ENCODE results near the gene GOLGA6L7.
"Not testable (repeated sequence)": the region's sequence is repeated elsewhere in the genome, so short reads cannot be mapped to it uniquely, and the experiment has no call there.

The GOLGA6L7 gene

DNA sequence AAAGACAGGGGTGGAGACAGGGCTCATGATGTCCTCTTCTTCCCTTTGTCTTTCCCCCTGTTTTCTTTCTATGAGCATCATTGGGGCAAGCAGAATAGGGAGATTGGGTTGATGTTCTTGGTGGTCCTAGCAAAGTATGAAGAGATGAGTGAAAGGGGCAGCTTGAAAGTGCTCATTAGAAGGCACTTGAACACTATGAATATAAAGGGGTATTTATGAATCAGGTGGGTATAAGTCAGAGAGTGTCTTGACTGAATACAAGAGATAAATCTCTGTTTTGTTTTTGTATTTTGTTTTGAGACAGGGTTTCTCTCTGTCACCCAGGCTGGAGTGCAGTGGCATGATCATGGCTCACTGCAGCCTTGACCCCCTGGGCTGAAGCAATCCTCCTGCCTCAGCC is 34.4 kb downstream of the GOLGA6L7 start:
- H3K56ac ChIP-seq (ENCODE audit: low read length); H3K4ac ChIP-seq (ENCODE audit: low read depth, low read length): not testable (repeated sequence)

DNA sequence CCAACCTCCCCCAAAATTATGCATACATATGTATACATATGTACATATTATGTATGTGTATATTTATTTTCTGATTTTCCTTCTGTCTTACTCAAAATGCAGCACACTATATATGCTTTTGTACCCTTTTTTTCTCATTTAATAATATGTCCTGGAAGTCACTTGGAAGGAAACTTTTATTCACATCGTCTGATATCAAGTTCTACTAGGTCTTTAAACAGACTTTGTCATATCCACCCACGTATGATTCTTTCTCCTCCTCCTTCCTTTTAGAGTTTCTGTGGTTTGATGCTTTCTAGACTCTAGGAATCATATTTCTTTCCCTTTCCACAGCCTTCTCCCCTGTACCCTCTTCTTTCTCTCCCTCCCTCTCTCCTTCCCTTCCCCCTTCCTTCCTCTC is 35.1 kb downstream of the GOLGA6L7 start:
- not testable (repeated sequence) for DNase-seq; H2AK5ac ChIP-seq (ENCODE audit: low read length); H2BK15ac ChIP-seq (replicated peaks; ENCODE audit: low read depth); H3K36me3 ChIP-seq (ENCODE audit: control insufficient read depth, insufficient read depth, low read length); H3K4ac ChIP-seq (ENCODE audit: low read depth, low read length); H3K4me1 ChIP-seq (ENCODE audit: control insufficient read depth, low read depth, low read length); H3K79me2 ChIP-seq (ENCODE audit: control insufficient read depth, insufficient read depth, low read length); H3K27ac ChIP-seq (ENCODE audit: low read depth, low read length); H3K9ac ChIP-seq (ENCODE audit: low read length); H3K4me3 ChIP-seq (ENCODE audit: low read length); H3K23ac ChIP-seq (ENCODE audit: low read length); H4K8ac ChIP-seq (ENCODE audit: low read depth, low read length); H2BK5ac ChIP-seq (ENCODE audit: low read length); H3K79me1 ChIP-seq (ENCODE audit: low read length); H3K4me2 ChIP-seq (ENCODE audit: low read length); H3K56ac ChIP-seq (ENCODE audit: low read length); H4K5ac ChIP-seq (ENCODE audit: low read length); H3K27me3 ChIP-seq (ENCODE audit: insufficient read depth, low read length, poor library complexity); H3K18ac ChIP-seq (ENCODE audit: low read length); H2BK120ac ChIP-seq (ENCODE audit: low read depth, low read length)
- WGBS (ENCODE audit: extremely low coverage, insufficient coverage, low lambda C conversion rate), result no CpG with 5 or more reads among the region's 2 CpGs

More for the DNA sequence above, 34.4 kb downstream of the GOLGA6L7 start:
- H3K27me3 ChIP-seq (ENCODE audit: insufficient read depth, low read length, poor library complexity); DNase-seq; H3K18ac ChIP-seq (ENCODE audit: low read length); H3K23ac ChIP-seq (ENCODE audit: low read length); H2BK5ac ChIP-seq (ENCODE audit: low read length); H3K4me1 ChIP-seq (ENCODE audit: control insufficient read depth, low read depth, low read length); H3K4me3 ChIP-seq (ENCODE audit: low read length); H3K9ac ChIP-seq (ENCODE audit: low read length); H3K79me1 ChIP-seq (ENCODE audit: low read length); H2BK15ac ChIP-seq (replicated peaks; ENCODE audit: low read depth); H2BK120ac ChIP-seq (ENCODE audit: low read depth, low read length); H2AK5ac ChIP-seq (ENCODE audit: low read length); H4K5ac ChIP-seq (ENCODE audit: low read length); H3K79me2 ChIP-seq (ENCODE audit: control insufficient read depth, insufficient read depth, low read length); H3K36me3 ChIP-seq (ENCODE audit: control insufficient read depth, insufficient read depth, low read length); H3K27ac ChIP-seq (ENCODE audit: low read depth, low read length); H4K8ac ChIP-seq (ENCODE audit: low read depth, low read length); H3K4me2 ChIP-seq (ENCODE audit: low read length): not testable (repeated sequence)

DNA sequence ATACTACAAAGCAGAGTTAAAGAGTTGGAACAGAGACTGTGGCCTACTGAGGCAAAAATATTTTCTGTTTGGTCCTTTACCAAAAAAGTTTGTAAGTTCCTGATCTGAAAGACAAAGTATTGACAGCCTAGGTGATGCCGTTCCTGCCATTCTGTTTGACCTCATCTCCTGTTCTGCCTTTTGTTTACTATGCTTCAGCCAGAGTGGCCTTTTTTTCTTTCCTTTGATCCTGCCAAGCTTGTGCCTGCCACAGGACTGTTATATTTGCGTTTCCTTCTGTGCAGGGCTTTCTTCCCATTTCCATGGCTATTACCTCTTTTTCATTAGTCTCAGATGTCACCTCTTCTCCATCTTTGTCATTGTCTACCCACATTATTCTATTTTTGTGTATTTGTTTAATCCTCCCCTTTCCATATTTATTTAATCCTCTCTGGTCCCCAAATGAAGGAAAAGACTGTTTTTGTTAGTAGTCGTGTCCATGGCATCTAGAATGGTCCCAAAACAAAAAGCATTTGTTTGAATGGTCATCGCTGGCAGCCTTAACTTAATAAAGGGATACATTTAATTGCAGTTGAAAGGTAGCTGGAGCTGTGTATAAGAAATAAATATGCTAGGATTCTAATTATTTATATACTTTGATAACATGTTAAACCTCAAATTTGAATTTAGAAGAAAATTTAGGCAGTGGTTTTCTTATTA is 36.4 kb downstream of the GOLGA6L7 start:
- not testable (repeated sequence) for H4K8ac ChIP-seq (ENCODE audit: low read depth, low read length); H3K79me2 ChIP-seq (ENCODE audit: control insufficient read depth, insufficient read depth, low read length); H3K4me2 ChIP-seq (ENCODE audit: low read length); H2AK5ac ChIP-seq (ENCODE audit: low read length); H3K23ac ChIP-seq (ENCODE audit: low read length); DNase-seq; H3K4me3 ChIP-seq (ENCODE audit: low read length); H3K4me1 ChIP-seq (ENCODE audit: control insufficient read depth, low read depth, low read length); H4K5ac ChIP-seq (ENCODE audit: low read length); H3K4ac ChIP-seq (ENCODE audit: low read depth, low read length); H3K27me3 ChIP-seq (ENCODE audit: insufficient read depth, low read length, poor library complexity); H2BK120ac ChIP-seq (ENCODE audit: low read depth, low read length); H3K18ac ChIP-seq (ENCODE audit: low read length); H3K56ac ChIP-seq (ENCODE audit: low read length); H2BK5ac ChIP-seq (ENCODE audit: low read length); H3K9ac ChIP-seq (ENCODE audit: low read length); H3K79me1 ChIP-seq (ENCODE audit: low read length); H3K36me3 ChIP-seq (ENCODE audit: control insufficient read depth, insufficient read depth, low read length); H3K27ac ChIP-seq (ENCODE audit: low read depth, low read length); H2BK15ac ChIP-seq (replicated peaks; ENCODE audit: low read depth)
- WGBS (ENCODE audit: extremely low coverage, insufficient coverage, low lambda C conversion rate), result no CpG with 5 or more reads among the region's 4 CpGs

DNA sequence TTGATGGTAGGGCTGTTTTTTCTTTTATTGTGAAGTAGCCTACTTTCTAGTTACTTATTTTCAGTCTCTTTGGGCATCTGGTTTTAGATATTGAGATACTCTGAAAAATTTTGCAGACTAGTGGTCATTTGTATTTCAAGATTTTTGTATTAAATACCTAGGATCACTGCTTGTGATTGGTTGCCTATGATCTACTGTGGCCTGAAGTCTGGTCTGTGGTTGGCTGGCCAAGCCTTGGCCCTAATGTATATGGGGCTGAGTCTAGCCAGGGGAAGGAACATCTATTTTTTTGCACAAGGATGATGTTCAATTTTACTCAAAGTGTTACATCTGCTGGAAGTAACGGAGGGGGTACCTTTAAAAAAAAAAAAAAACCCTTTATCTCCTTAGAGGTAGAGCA is 38.0 kb downstream of the GOLGA6L7 start:
- not testable (repeated sequence) for DNase-seq; H3K9ac ChIP-seq (ENCODE audit: low read length); H2BK15ac ChIP-seq (replicated peaks; ENCODE audit: low read depth); H4K8ac ChIP-seq (ENCODE audit: low read depth, low read length); H3K36me3 ChIP-seq (ENCODE audit: control insufficient read depth, insufficient read depth, low read length); H4K5ac ChIP-seq (ENCODE audit: low read length); H2BK120ac ChIP-seq (ENCODE audit: low read depth, low read length); H3K18ac ChIP-seq (ENCODE audit: low read length); H3K56ac ChIP-seq (ENCODE audit: low read length); H3K4me2 ChIP-seq (ENCODE audit: low read length); H3K79me2 ChIP-seq (ENCODE audit: control insufficient read depth, insufficient read depth, low read length); H3K23ac ChIP-seq (ENCODE audit: low read length); H3K4me3 ChIP-seq (ENCODE audit: low read length); H3K27ac ChIP-seq (ENCODE audit: low read depth, low read length); H2AK5ac ChIP-seq (ENCODE audit: low read length); H3K4me1 ChIP-seq (ENCODE audit: control insufficient read depth, low read depth, low read length); H2BK5ac ChIP-seq (ENCODE audit: low read length); H3K4ac ChIP-seq (ENCODE audit: low read depth, low read length); H3K79me1 ChIP-seq (ENCODE audit: low read length); H3K27me3 ChIP-seq (ENCODE audit: insufficient read depth, low read length, poor library complexity)
- no CpG with 5 or more reads among the region's 1 CpG for WGBS (ENCODE audit: extremely low coverage, insufficient coverage, low lambda C conversion rate)

DNA sequence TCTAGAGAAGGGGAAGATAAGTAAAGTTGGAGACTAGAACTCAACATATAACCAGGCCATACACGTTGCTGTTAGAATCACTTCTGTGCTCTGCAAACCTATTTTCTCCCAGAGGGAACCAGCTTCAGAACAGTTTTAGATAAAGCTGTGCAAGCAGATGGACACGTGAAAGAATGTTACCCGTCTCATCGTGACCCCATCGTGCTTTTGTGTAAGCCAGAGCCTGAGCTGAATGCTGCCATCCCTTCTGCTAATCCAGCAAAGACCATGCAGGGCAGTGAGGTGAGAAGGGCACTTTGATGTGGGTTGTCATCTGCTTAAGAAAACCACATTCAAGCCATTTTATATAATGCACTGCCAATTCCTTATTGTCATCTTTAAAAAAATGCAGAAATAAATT is 40.3 kb downstream of the GOLGA6L7 start:
- not testable (repeated sequence) for H3K4me2 ChIP-seq (ENCODE audit: low read length)

DNA sequence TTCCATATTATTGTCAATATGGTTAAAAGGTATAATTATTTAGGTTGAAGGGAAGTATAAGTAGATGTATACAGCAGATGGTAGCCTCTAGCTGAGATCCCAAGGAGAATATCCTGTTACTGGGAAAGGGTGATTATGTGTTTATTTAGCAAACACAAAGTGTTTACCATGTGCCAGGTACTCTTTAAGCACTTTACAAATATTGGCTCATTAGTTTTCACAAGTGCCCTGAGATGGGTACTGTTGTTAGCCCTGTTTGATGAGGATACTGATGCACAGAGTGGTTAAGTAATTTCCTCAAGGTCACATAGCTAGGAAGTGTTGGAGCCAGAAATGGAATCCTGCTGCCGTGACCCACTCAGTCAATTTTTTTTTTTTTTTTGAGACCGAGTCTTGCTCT is 48.1 kb downstream of the GOLGA6L7 start:
- H3K4me1 ChIP-seq (ENCODE audit: control insufficient read depth, low read depth, low read length); H3K9ac ChIP-seq (ENCODE audit: low read length); H2BK15ac ChIP-seq (replicated peaks; ENCODE audit: low read depth); H2BK120ac ChIP-seq (ENCODE audit: low read depth, low read length); H3K56ac ChIP-seq (ENCODE audit: low read length); H3K4me2 ChIP-seq (ENCODE audit: low read length); H3K4me3 ChIP-seq (ENCODE audit: low read length); H3K36me3 ChIP-seq (ENCODE audit: control insufficient read depth, insufficient read depth, low read length); DNase-seq; H3K18ac ChIP-seq (ENCODE audit: low read length); H2BK5ac ChIP-seq (ENCODE audit: low read length); H4K5ac ChIP-seq (ENCODE audit: low read length); H4K8ac ChIP-seq (ENCODE audit: low read depth, low read length); H3K27ac ChIP-seq (ENCODE audit: low read depth, low read length); H3K23ac ChIP-seq (ENCODE audit: low read length); H3K27me3 ChIP-seq (ENCODE audit: insufficient read depth, low read length, poor library complexity); H3K79me1 ChIP-seq (ENCODE audit: low read length); H3K4ac ChIP-seq (ENCODE audit: low read depth, low read length); H3K79me2 ChIP-seq (ENCODE audit: control insufficient read depth, insufficient read depth, low read length); H2AK5ac ChIP-seq (ENCODE audit: low read length): not testable (repeated sequence)
- no CpG with 5 or more reads among the region's 2 CpGs for WGBS (ENCODE audit: extremely low coverage, insufficient coverage, low lambda C conversion rate)

More for the DNA sequence above, 40.3 kb downstream of the GOLGA6L7 start:
- H3K27ac ChIP-seq (ENCODE audit: low read depth, low read length); H3K18ac ChIP-seq (ENCODE audit: low read length); H3K4me1 ChIP-seq (ENCODE audit: control insufficient read depth, low read depth, low read length); H3K79me1 ChIP-seq (ENCODE audit: low read length); H4K5ac ChIP-seq (ENCODE audit: low read length); H2BK5ac ChIP-seq (ENCODE audit: low read length); H3K56ac ChIP-seq (ENCODE audit: low read length); H2AK5ac ChIP-seq (ENCODE audit: low read length); H4K8ac ChIP-seq (ENCODE audit: low read depth, low read length); DNase-seq; H3K79me2 ChIP-seq (ENCODE audit: control insufficient read depth, insufficient read depth, low read length); H3K4ac ChIP-seq (ENCODE audit: low read depth, low read length); H3K9ac ChIP-seq (ENCODE audit: low read length); H2BK120ac ChIP-seq (ENCODE audit: low read depth, low read length); H3K36me3 ChIP-seq (ENCODE audit: control insufficient read depth, insufficient read depth, low read length); H3K23ac ChIP-seq (ENCODE audit: low read length); H3K4me3 ChIP-seq (ENCODE audit: low read length); H3K27me3 ChIP-seq (ENCODE audit: insufficient read depth, low read length, poor library complexity); H2BK15ac ChIP-seq (replicated peaks; ENCODE audit: low read depth): not testable (repeated sequence)
- no CpG with 5 or more reads among the region's 5 CpGs for WGBS (ENCODE audit: extremely low coverage, insufficient coverage, low lambda C conversion rate)
